GM12891 (cell line): Measurements from ENCODE around the gene KIF6.

Experiments
- POLR2A ChIP-seq: IDR thresholded peaks from 2 replicates; pipeline ENCODE4 v1.6.1; 2011; ENCODE audit warnings: low read depth, low read length, control low read depth
- POLR2AphosphoS5 ChIP-seq: IDR thresholded peaks from 2 replicates; pipeline ENCODE4 v1.6.1; 2011; ENCODE audit warnings: low read depth, low read length, control low read depth
- SPI1 ChIP-seq: IDR thresholded peaks from 2 replicates; pipeline ENCODE4 v1.6.1; 2011; ENCODE audit warnings: low read depth, low read length, control low read depth
- TAF1 ChIP-seq: IDR thresholded peaks from 2 replicates; pipeline ENCODE4 v1.6.1; 2011; ENCODE audit warnings: low read depth, low read length, control low read depth

DNA sequence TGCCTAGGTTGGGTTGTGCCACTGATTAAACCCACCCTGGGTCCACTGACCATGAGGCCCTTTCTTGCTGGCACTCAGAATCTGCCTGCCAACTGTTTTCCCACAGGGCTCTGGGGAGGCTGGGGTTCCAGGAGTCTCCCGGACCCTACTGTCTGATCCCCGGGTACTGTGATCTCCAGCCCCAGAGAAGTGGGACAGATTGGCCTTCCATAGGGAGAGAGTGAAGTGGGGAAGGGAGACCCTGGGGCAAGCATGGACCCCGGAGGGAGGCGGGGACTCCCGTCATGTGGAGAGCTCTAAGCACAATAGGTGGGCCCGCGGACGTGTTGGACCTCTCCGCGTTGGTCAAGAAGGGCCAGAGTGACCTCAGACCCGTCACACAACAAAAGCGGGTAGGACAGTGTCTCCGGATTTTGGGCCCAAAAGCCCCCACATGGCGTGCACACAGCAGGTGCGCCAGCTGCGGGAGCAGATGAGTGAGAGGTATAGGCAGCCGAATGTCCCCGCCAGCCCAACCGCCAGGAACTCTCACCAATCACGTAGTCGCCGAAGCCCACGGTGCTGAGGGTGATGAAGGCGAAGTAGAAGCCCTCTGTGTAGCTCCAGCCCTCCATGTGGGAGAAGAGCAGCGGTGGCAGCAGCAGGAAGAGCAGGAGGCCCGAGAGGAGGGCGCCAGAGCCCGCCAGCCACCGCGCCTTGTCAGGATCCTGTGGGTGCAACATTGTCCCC is 421.6 kb downstream of the KIF6 start:
- no peak for TF ChIP-seq POLR2AphosphoS5
- TF ChIP-seq POLR2A, result no peak
- no peak for TF ChIP-seq TAF1
- no peak for TF ChIP-seq SPI1
